Activated naive CD8-positive, alpha-beta T cell (primary cell): ENCODE results near the gene WBP1.

ENCODE experiments used
- H3K27ac Mint-ChIP-seq: one replicate; pipeline ENCODE4 v1.8.0; 2021; ENCODE audit warnings: mixed read lengths
- H3K27me3 Mint-ChIP-seq: one replicate; pipeline ENCODE4 v1.8.0; 2021; ENCODE audit warnings: mixed read lengths
- H3K36me3 Mint-ChIP-seq: one replicate; pipeline ENCODE4 v1.8.0; 2021; ENCODE audit warnings: mixed read lengths
- H3K4me1 Mint-ChIP-seq: one replicate; pipeline ENCODE4 v1.8.0; 2021; ENCODE audit warnings: low read depth, mixed read lengths
- H3K4me3 Mint-ChIP-seq: one replicate; pipeline ENCODE4 v1.8.0; 2021; ENCODE audit warnings: mild to moderate bottlenecking, mixed read lengths
- H3K9me3 Mint-ChIP-seq: one replicate; pipeline ENCODE4 v1.8.0; 2021; ENCODE audit warnings: low read depth, mixed read lengths

Gene WBP1

GRCh38 chr2:74507926-74508520 lies 49.8 kb downstream of the WBP1 start:
- H3K4me3 Mint-ChIP-seq: peak overlapping the region; percentile 100
- H3K9me3 Mint-ChIP-seq: no peaks in the 10 kb centered on the region
- peaks cover 16% of the 10 kb centered on the region for H3K36me3 Mint-ChIP-seq
- H3K27ac Mint-ChIP-seq: peak overlapping the region; percentile 100
- H3K4me1 Mint-ChIP-seq: peaks cover 43% of the 10 kb centered on the region
- H3K27me3 Mint-ChIP-seq: peaks cover 26% of the 10 kb centered on the region

GRCh38 chr2:74510272-74510671 lies 52.0 kb downstream of the WBP1 start:
- Mint-ChIP-seq H3K27ac (no peak overlapping the region), H3K27me3 (peaks cover 23% of the 10 kb centered on the region), H3K4me3 (no peak overlapping the region), H3K4me1 (peaks cover 32% of the 10 kb centered on the region), H3K9me3 (no peaks in the 10 kb centered on the region), H3K36me3 (peaks cover 5% of the 10 kb centered on the region)
